Common myeloid progenitor, CD34-positive (primary cell): ENCODE measurements around the gene ALDH18A1.

Experiments used
- CTCF ChIA-PET: fragments of 350-600 bp; sonication (Branson Sonifier 250); formaldehyde crosslinking; loops from one replicate; lab custom pipeline; 2021; ENCODE audit warnings: antibody characterized with exemption; lab: Charles Lee
- POLR2A ChIA-PET: fragments of 350-600 bp; sonication (Branson Sonifier 250); formaldehyde crosslinking; loops from one replicate; lab custom pipeline; 2021; ENCODE audit warnings: antibody characterized with exemption; lab: Charles Lee
- DNase-seq, 3 donors: peaks; one replicate each; pipeline versions ENCODE4 v3.0.0 to v3.0.0-alpha.2; 2013
- H3K27ac ChIP-seq, 2 experiments: 1 replicate in 1 of 2; 2 replicates in 1 of 2; pipeline ENCODE4 v1.7.0; 2013; ENCODE audit warnings: inconsistent platforms in 2 of 2, low read length in 2 of 2, mild to moderate bottlenecking in 2 of 2, low read depth in 1 of 2, moderate library complexity in 1 of 2; ENCODE audit not compliant: severe bottlenecking in 2 of 2, insufficient read depth in 1 of 2, poor library complexity in 1 of 2
- H3K27me3 ChIP-seq, 5 experiments: replicated peaks in 2 of 5; 1 replicate in 3 of 5; 2 replicates in 2 of 5; pipeline versions ENCODE4 v1.6.1 to v1.7.0; 2013; ENCODE audit warnings: low read length in 4 of 5, mild to moderate bottlenecking in 2 of 5, moderate library complexity in 2 of 5, inconsistent platforms in 1 of 5; ENCODE audit not compliant: insufficient read depth in 5 of 5, control insufficient read depth in 4 of 5
- H3K36me3 ChIP-seq, 4 experiments: 1 replicate in 2 of 4; 2 replicates in 2 of 4; pipeline versions ENCODE4 v1.6.1 to v1.7.0; 2013; ENCODE audit warnings: low read length in 3 of 4, control low read depth in 1 of 4, mild to moderate bottlenecking in 1 of 4; ENCODE audit not compliant: control insufficient read depth in 4 of 4, insufficient read depth in 4 of 4
- H3K4me1 ChIP-seq, 4 experiments: 1 replicate in 3 of 4; 2 replicates in 1 of 4; pipeline versions ENCODE4 v1.6.1 to v1.7.1; 2013; ENCODE audit warnings: low read length in 3 of 4, mild to moderate bottlenecking in 3 of 4, control low read depth in 1 of 4, inconsistent platforms in 1 of 4, moderate library complexity in 1 of 4; ENCODE audit not compliant: control insufficient read depth in 4 of 4, insufficient read depth in 4 of 4; ENCODE audit errors: control extremely low read depth in 1 of 4
- H3K4me3 ChIP-seq, 7 experiments: 1 replicate in 4 of 7; 2 replicates in 3 of 7; pipeline versions ENCODE4 v1.5.1 to v1.7.0; 2013; ENCODE audit warnings: mild to moderate bottlenecking in 7 of 7, low read length in 6 of 7, moderate library complexity in 6 of 7, inconsistent platforms in 2 of 7, low read depth in 2 of 7, control low read depth in 1 of 7; ENCODE audit not compliant: insufficient read depth in 4 of 7, control insufficient read depth in 1 of 7; ENCODE audit errors: extremely low read depth in 1 of 7
- H3K9me3 ChIP-seq, 5 experiments: 1 replicate in 4 of 5; 2 replicates in 1 of 5; pipeline versions ENCODE4 v1.6.1 to v1.7.1; 2013; ENCODE audit warnings: low read length in 4 of 5, mild to moderate bottlenecking in 2 of 5, inconsistent platforms in 1 of 5, low read depth in 1 of 5, moderate library complexity in 1 of 5; ENCODE audit not compliant: control insufficient read depth in 4 of 5, insufficient read depth in 2 of 5; ENCODE audit errors: control extremely low read depth in 1 of 5
- WGBS: methylation state at CpG from one replicate; pipeline ENCODE4 v1.1.5; 2013; ENCODE audit not compliant: insufficient coverage; 5-methylcytosine and 5-hydroxymethylcytosine counted together

Gene ALDH18A1

DNA sequence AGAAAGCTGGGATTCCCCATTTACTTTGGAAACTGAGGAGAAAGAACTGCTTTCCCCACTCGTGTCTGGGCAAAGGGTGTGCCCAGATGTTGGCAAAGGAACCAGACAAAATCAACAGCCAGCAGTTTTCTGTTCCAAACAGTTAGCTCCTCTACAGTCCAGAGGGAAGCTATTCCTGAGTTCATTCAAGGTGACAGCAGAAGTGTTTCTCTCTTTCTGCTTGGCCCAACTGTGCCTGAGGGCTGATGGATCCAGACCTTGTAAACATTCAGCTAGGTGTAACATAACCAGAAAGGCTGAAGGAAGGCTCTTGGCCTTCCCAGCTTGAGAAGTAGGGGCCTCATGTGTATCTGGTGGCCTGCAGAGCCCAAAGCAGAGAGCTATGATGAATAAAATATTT lies 7.0 kb upstream of the ALDH18A1 start:
- POLR2A ChIA-PET, result no interaction called here
- no peak for DNase-seq
- no peaks in the 10 kb centered on the region for H3K9me3 ChIP-seq
- CTCF ChIA-PET, result interaction anchor here (1.2 to 1.6 kb wide), 3 partner anchors 10 to 30 kb away, joined by 3 read pairs; partner anchors contain the start of gene TCTN3
- peaks cover 2 to 25% (median 15%) of the 10 kb centered on the region in 4 experiments for H3K36me3 ChIP-seq
- H3K4me3 ChIP-seq, result no peak overlapping the region
- no peaks in the 10 kb centered on the region for H3K27me3 ChIP-seq
- WGBS, result 100% methylated on average over 1 of the region's 1 CpG
- no peaks in the 10 kb centered on the region for H3K4me1 ChIP-seq
- no peak overlapping the region for H3K27ac ChIP-seq

DNA sequence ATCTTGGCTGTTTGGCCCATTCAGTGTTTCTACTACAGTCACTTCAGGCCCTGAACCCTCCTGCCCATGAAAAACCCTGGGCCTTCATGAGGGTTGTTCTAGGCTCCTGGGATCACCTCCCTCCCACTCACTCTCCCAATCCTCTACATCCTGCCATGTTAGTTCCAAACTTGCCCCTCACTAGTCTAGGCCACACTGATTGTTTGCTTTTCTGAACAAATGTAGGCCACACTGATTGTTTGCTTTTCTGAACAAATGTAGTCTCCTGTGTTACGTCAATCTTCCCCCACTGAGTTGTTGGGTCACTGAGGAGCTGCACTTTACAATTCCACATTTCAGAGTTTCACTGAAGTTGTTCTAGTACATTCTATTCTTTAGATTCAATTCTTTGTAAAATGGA lies 5.3 kb upstream of the ALDH18A1 start:
- WGBS, result no CpG with 5 or more reads among the region's 1 CpG
- Histone ChIP-seq H3K27me3 (no peaks in the 10 kb centered on the region), H3K9me3 (no peaks in the 10 kb centered on the region), H3K36me3 (peaks cover 0 to 16% (median 13%) of the 10 kb centered on the region in 4 experiments), H3K4me1 (peaks cover 0 to 3% (median 1%) of the 10 kb centered on the region in 4 experiments), H3K4me3 (no peak overlapping the region), H3K27ac (no peak overlapping the region)
- POLR2A ChIA-PET, result no interaction called here
- no peak for DNase-seq
- CTCF ChIA-PET, result interaction anchor here (1.3 kb wide), 1 partner anchor 32 kb away, joined by 3 read pairs; the partner anchor contains the start of gene TCTN3

DNA sequence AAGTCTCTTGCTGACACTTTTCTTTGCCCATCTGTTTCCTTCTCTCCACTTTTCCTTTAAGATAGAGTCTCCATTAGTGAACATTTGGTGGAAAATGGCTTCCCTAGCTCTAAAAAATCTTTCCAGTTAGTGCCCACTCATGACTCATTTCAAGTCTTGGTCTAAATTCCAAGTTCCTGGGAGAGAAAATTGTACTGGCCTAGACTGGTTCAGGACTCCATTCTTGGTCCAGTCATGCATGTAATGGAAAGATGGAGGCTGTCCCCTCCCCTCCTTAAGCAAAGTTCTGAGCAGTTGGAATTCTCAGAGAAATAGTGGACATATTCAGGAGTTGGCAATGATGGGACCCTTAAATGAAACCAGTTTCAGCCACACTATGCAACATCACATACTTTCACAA lies 3.8 kb upstream of the ALDH18A1 start:
- H3K27ac ChIP-seq, result no peak overlapping the region
- no peaks in the 10 kb centered on the region for H3K9me3 ChIP-seq
- H3K27me3 ChIP-seq, result no peaks in the 10 kb centered on the region
- no peak overlapping the region for H3K4me3 ChIP-seq
- H3K36me3 ChIP-seq, result peaks cover 0 to 16% (median 12%) of the 10 kb centered on the region in 4 experiments
- ChIA-PET POLR2A (no interaction called here), CTCF (interaction anchor here (1.0 kb wide), 1 partner anchor 29 kb away, joined by 3 read pairs; no protein-coding TSS in a partner anchor)
- H3K4me1 ChIP-seq, result peaks cover 0 to 12% (median 8%) of the 10 kb centered on the region in 4 experiments
- DNase-seq, result no peak

DNA sequence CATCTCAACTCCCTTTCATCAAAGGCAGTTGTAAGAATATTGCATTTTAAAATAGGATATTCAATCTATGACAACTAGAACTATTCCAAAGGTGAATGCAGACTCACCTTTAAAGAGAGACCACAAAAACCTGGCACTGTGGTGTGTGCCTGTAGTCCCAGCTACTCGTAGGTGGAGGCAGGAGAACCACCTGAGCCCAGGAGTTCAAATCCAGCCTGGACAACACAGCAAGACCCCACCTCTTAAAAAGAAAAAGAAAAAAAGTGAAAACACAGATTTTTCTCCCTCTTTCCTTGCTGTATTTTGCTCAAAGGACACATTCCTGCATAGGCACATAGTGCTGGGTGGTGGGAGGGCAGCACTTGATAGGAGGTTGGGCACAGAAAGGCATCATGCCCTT lies 739 bp upstream of the ALDH18A1 start:
- POLR2A ChIA-PET, result no interaction called here
- Histone ChIP-seq H3K4me1 (peaks cover 7 to 13% (median 9%) of the 10 kb centered on the region in 4 experiments), H3K27me3 (no peaks in the 10 kb centered on the region), H3K9me3 (no peaks in the 10 kb centered on the region), H3K36me3 (peaks cover 4 to 10% (median 7%) of the 10 kb centered on the region in 4 experiments), H3K4me3 (peak overlapping the region in 5 of 7 experiments; percentile 65 to 91 (median 87)), H3K27ac (no peak overlapping the region)
- DNase-seq, result no peak
- CTCF ChIA-PET, result no interaction called here
- WGBS, result no CpG with 5 or more reads among the region's 1 CpG

DNA sequence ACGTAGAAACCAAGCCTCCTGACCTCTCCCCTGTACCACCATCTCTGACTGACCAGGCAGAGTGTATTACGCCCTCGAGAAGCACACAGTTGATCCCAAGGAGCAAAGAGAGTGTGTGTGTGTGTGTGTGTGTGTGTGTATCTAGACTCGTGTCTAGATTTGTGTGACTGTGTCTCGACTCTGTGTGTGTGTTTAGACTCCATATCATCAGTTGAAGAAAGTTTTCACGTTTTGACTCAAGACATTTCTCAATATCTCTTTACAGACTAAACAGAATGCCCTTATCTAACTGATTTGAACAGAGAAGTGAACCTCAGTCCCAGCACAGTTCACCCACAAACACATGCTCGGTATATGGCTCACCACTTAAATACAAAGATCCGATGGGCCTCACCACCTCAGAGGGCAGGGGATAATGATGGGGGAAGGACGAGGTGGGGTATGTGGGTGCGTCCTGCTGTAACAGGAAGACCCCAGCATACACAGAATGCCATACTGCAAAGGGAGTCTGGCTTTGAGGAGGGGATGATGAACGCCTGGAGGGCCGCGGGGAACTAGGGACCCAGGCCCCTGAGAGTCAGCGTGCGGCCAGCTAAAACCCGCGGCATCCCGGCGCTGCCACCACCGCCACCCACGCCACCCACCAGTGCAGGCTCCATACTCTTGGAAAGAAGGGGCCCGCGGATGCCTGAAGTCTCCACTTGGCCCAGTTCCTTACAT lies 780 bp downstream of the ALDH18A1 start:
- POLR2A ChIA-PET, result no interaction called here
- H3K27ac ChIP-seq, result peak overlapping the region in 1 of 2 experiments; percentile 32
- peaks cover 0 to 8% (median 7%) of the 10 kb centered on the region in 5 experiments for H3K9me3 ChIP-seq
- H3K4me3 ChIP-seq, result peak overlapping the region; percentile 65 to 91 (median 83)
- CTCF ChIA-PET, result no interaction called here
- peaks cover 7 to 13% (median 9%) of the 10 kb centered on the region in 4 experiments for H3K4me1 ChIP-seq
- no peaks in the 10 kb centered on the region for H3K27me3 ChIP-seq
- DNase-seq, result peak; percentile 5 to 60 (median 46)
- 67% methylated on average over 3 of the region's 23 CpGs for WGBS
- H3K36me3 ChIP-seq, result peaks cover 11 to 24% (median 19%) of the 10 kb centered on the region in 4 experiments

DNA sequence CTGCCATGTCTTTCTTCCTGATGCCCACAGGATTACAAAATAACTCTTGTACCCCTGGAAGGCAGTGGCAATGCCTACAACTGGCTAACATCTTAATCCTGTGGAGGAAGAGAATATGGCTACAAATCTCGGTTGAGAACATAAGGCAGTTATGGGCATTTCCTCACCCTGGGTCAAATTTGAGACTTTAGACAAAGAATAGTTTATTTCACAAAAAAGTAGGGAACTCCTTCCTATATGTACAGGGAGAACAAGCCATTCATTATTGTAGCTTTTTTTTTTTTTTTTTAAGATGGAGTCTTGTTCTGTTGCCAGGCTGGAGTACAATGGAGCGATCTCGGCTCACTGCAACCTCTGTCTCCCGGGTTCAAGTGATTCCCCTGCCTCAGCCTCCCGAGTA lies 2.6 kb downstream of the ALDH18A1 start:
- H3K4me3 ChIP-seq, result no peak overlapping the region
- H3K27ac ChIP-seq, result no peak overlapping the region
- ChIA-PET CTCF (no interaction called here), POLR2A (no interaction called here)
- peaks cover 0 to 8% (median 7%) of the 10 kb centered on the region in 5 experiments for H3K9me3 ChIP-seq
- H3K4me1 ChIP-seq, result peaks cover 7 to 13% (median 9%) of the 10 kb centered on the region in 4 experiments
- H3K27me3 ChIP-seq, result no peaks in the 10 kb centered on the region
- H3K36me3 ChIP-seq, result peaks cover 11 to 34% (median 24%) of the 10 kb centered on the region in 4 experiments
- 95% methylated on average over 4 of the region's 5 CpGs for WGBS
- DNase-seq, result no peak
